ENCODE data around the gene SGIP1.

The SGIP1 gene

DNA sequence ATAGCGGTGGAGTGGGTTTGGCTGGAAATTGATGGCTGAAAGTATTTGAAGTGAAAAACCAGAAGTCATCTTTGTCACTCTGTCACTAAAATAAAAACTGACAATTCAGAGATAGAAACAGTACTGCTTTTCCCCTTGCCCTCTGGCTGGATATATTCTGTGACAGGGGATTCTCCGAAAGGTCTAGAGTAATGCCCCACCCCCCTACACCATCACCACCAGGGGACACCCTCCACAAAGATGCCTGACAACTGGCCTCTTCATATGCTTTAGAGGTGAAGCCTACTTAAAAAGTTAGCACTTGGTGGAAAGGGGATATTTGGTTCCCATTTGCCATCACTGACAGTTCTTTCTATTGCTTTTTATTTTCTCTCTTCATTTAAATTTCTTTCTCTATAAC lies 73.5 kb downstream of the SGIP1 start:
- DNase-seq, result no peak

DNA sequence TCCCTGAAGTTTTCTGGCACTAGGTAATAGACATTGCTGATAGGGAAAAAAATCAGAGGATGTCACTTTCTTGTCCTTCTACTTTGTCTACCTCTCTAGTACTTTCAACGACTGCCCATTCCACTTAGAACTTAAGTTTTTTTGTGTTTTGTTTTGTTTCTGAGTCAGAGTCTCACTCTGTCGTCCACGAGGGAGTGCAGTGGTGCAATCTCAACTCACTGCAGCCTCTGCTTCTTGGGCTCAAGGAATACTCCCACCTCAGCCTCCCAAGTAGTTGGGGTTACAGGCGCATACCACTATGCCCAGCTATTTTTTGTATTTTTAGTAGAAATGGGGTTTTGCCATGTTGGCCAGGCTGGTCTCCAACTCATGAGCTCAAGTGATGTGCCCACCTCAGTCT lies 79.2 kb downstream of the SGIP1 start:
- DNase-seq, result no peak

- no peak for DNase-seq
Measured at GRCh38 chr1:66617362-66618184, 83.6 kb downstream of the SGIP1 start.

DNA sequence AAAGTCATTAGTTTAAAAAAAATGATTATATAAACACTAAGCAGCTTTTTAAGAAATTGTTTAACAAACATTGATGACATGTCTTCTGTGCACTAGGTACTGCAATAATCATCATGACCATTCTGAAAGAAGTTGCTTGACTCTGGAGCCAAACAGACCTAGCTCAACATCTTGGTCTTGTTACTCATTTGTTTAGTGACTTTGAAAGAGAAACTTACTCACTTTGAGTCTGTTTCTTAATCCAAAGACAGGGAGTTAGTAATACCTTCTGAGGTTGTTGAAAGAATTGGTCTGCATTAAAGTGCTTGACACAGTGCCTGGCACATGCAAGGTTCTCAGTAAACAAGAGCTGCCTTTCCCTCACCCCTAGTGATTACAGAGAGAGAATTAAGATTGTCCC lies 84.4 kb downstream of the SGIP1 start:
- DNase-seq, result peak; percentile 21

DNA sequence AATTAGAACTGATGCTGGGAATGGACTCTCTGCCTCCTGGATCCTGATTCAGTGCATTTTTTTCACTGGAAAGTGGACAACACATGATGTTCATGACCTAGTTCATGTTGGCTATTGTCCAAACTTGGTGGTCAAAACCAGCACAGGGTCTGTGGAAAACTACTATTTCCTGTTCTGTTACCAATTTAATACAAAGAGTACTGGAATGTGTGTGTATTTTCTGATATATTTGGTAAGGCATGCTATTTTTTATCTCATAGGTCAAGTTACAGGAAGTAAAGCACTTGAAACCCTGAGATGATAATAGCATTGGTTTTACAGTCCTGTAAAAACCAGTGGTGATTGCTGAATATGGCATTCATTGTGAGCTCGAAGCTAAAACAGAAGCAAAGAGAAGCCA lies 89.9 kb downstream of the SGIP1 start:
- DNase-seq, result no peak

GRCh38 chr1:66624412-66625060 lies 90.6 kb downstream of the SGIP1 start:
- DNase-seq, result peak; percentile 45

DNA sequence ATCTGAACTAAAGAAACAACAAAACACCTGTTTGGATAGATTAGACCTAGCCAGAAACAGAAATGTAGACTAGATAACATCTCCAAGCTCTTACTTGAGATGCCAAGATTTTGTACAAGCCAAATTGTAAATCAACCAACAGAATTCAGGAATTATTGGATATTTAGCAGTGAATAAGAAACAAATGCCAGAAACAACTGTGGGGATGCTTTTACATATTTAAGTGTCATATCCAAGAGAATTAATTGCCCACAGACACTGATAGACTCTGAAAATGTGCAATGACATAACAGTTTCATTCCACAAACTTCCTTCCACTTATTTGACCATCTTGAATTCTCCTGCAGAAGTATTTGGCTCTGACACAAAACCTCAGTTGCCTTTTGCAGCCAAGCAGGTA lies 92.3 kb downstream of the SGIP1 start:
- no peak for DNase-seq

DNA sequence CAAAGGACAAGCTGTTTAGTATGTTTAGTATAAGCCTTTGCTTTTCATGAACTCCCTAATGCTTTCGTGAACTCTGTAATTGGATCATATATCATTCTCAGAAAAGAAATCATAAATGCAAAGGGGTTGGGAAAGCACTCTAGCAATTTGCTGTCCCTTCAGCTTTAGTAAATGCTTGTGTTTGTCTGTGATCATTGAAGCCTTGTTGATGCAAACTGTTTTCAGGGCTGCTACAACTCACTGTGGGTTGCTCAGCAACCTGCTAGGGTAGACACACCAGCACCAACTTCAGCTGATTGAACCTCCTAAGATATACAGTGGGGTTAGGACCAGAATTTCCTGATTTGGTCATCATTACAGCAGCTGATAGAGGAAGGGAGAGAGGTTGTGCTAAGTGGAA lies 95.0 kb downstream of the SGIP1 start:
- DNase-seq, result no peak

GRCh38 chr1:66633159-66633558 lies 99.2 kb downstream of the SGIP1 start:
- DNase-seq, result no peak

- no peak for DNase-seq
Measured at GRCh38 chr1:66637146-66637545, 103.2 kb downstream of the SGIP1 start.

DNA sequence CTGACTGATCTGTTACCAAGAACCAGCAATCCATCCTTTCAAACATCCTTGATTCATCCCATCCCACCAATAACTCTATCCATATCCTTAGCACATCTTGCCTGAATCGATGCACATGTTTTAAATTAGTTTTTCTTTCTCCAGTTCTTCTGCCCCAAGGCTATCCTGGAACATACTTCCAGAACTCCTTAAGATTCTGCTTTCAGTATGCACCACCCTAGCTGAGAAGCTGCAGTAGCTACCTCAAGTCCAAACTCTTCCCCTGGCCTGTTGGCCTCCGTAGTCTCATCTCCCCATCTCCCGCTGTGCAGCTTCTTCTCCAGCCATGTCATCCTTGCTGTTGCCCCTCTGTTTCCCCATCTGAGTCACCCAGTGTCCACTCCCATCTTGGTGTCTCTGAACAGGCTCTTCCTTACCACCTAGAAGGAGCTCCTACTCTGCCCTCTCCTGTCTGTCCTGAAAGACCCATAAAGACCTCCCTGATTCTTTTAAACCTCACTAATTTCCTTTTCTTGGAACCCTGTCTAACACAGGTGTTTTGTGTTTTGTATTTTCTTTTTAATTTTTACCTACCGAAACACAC lies 108.0 kb downstream of the SGIP1 start:
- DNase-seq, result no peak

- DNase-seq, result no peak
Measured at GRCh38 chr1:66642992-66643391, 109.0 kb downstream of the SGIP1 start.

DNA sequence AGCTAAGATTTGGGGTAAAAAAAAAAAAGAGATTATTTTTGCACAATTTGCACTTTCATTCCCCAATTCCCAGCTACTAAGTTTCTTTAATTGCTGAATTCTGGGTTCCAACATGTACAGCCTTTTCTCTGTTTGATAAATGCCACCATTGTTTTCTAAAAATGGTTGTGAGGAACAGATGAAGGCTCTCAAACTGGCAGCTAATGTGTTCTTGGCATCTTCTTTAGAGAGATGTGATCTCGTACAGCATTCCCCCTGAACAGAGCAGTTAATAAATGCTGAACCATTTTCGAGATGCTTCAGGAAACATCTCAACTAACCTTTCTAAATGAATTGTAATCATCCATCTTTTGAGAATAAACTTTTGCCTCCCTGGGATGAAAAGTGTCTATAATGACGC lies 110.4 kb downstream of the SGIP1 start:
- DNase-seq, result no peak

DNA sequence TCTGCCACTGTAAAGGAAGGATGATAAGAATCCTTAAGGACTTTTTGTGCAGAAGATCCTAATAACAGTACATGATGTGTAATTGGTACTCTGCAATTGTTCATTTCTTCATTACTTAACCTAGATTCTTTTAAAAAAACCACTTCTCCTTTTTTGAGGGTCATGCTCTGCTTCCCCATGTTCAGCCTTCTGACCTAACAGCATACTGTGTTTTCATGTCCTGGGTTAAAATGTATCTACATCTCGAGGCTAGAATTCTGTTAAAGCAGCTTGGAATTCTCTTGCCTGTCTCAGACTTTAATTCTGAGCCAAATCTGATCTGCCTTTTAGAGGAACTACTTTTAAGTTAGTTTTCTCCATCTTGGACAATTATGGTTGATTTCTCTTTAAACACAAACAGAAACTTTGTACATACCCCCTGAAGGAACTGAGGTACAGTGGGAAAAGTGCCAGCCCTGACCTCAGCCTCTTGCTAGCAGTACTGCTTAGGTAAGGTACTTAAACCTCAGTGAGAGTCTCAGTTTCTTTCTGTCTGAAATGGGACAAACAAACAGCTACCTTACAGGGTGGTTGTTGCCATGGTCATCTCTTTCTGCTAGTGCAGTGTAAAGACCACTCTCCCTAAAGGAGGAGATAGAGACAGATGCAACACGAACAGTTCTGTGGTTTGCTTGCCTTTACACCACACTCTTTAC lies 115.1 kb downstream of the SGIP1 start:
- no peak for DNase-seq

DNA sequence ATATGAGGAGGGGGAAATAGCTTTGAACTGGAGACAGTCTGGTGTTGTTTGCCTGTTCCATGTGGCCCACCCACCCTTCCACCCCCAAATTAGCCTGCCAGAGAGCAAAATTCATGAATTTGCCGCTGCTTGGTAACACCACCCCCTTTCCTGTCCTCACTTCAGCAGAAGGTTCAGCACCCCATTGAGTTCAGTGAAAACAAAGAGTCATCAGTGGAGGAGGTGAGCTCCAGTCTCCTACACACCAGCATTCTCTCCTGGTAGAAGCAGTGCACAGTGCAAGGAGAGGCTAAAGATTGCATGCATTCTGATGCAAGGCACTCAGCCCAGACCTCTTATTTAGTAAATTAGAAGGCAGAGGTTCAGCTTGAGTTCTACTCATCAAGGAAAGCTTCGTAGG lies 118.6 kb downstream of the SGIP1 start:
- no peak for DNase-seq

GRCh38 chr1:66654643-66655042 lies 120.7 kb downstream of the SGIP1 start:
- no peak for DNase-seq

DNA sequence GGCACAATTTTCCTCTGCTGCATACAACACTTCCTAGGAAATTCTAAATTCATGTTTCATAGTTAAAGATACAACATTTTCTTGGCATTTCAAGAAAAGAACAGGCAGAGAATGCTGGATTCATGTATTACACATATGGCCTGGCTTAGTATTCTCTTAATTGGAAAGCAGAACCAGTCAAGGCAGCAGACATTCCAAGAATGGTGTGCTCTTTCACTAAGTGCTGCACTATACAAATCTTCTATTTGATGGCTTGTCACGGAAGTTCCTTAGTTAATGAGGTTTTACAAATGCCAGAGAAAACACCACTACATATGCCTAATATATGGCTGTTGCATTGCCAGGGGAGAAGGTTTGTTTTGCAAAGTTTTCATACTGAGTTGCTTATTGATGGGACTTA lies 137.5 kb downstream of the SGIP1 start:
- no peak for DNase-seq

GRCh38 chr1:66676613-66677298 lies 142.8 kb downstream of the SGIP1 start:
- DNase-seq, result no peak

- no peak for DNase-seq
Measured at GRCh38 chr1:66678146-66678545, 144.2 kb downstream of the SGIP1 start.

GRCh38 chr1:66679140-66679539 lies 145.2 kb downstream of the SGIP1 start:
- DNase-seq, result no peak

DNA sequence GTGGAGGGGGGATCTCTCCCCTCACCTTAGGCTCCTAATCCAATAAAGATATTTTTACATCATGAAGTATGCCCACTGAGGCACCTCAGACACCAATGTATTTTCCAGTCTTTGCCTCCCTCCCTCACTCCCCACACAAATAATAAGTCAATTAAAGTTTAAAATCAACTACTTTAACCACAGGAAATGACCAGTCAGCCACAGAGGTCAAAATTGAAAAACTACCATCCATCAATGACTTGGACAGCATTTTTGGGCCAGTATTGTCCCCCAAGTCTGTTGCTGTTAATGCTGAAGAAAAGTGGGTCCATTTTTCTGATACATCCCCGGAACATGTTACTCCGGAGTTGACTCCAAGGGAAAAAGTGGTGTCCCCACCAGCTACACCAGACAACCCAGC lies 147.7 kb downstream of the SGIP1 start:
- DNase-seq, result no peak

- no peak for DNase-seq
Measured at GRCh38 chr1:66682106-66682505, 148.2 kb downstream of the SGIP1 start.

- no peak for DNase-seq
Measured at GRCh38 chr1:66684353-66684752, 150.4 kb downstream of the SGIP1 start.
